Epithelial cell of prostate (primary cell): ENCODE data around the gene TNRC18.
A peak's percentile ranks its signal among the peaks of the same experiment; 100 is the strongest.

Experiments used
- DNase-seq: peaks from one replicate; pipeline ENCODE4 v3.0.0-alpha.2; 2011; ENCODE audit warnings: low read depth, low spot score
- H3K27ac ChIP-seq: fragments of 450-650 bp; 2 replicates; pipeline ENCODE4 v1.5.1; 2017; ENCODE audit warnings: mild to moderate bottlenecking

Gene TNRC18

GRCh38 chr7:5354460-5355232 is 69.0 kb downstream of the TNRC18 start:
- peak overlapping the region; percentile 30 for H3K27ac ChIP-seq
- no peak for DNase-seq

- no peak for DNase-seq
- H3K27ac ChIP-seq, result no peak overlapping the region
Measured at GRCh38 chr7:5352440-5353010, 71.1 kb downstream of the TNRC18 start.

- H3K27ac ChIP-seq, result no peak overlapping the region
- DNase-seq, result no peak
Measured at GRCh38 chr7:5351507-5352265, 71.9 kb downstream of the TNRC18 start.

- DNase-seq, result no peak
- no peak overlapping the region for H3K27ac ChIP-seq
Measured at GRCh38 chr7:5350600-5351385, 72.8 kb downstream of the TNRC18 start.

GRCh38 chr7:5350174-5350463 is 73.5 kb downstream of the TNRC18 start:
- H3K27ac ChIP-seq, result no peak overlapping the region
- DNase-seq, result no peak

GRCh38 chr7:5349437-5350173 is 74.0 kb downstream of the TNRC18 start:
- DNase-seq, result no peak

GRCh38 chr7:5349005-5349380 is 74.6 kb downstream of the TNRC18 start:
- no peak for DNase-seq
- H3K27ac ChIP-seq, result no peak overlapping the region

More at GRCh38 chr7:5349437-5350173, 74.0 kb downstream of the TNRC18 start:
- no peak overlapping the region for H3K27ac ChIP-seq

GRCh38 chr7:5348134-5349004 is 75.3 kb downstream of the TNRC18 start:
- no peak overlapping the region for H3K27ac ChIP-seq
- DNase-seq, result no peak

GRCh38 chr7:5345671-5346070 is 78.0 kb downstream of the TNRC18 start:
- DNase-seq, result no peak
- no peak overlapping the region for H3K27ac ChIP-seq

GRCh38 chr7:5345171-5345570 is 78.5 kb downstream of the TNRC18 start:
- DNase-seq, result no peak
- no peak overlapping the region for H3K27ac ChIP-seq

GRCh38 chr7:5344342-5344741 is 79.3 kb downstream of the TNRC18 start:
- no peak for DNase-seq
- no peak overlapping the region for H3K27ac ChIP-seq

GRCh38 chr7:5343884-5344283 is 79.8 kb downstream of the TNRC18 start:
- DNase-seq, result no peak
- H3K27ac ChIP-seq, result no peak overlapping the region

GRCh38 chr7:5342631-5343030 is 81.0 kb downstream of the TNRC18 start:
- no peak for DNase-seq
- H3K27ac ChIP-seq, result no peak overlapping the region

GRCh38 chr7:5339955-5340354 is 83.7 kb downstream of the TNRC18 start:
- DNase-seq, result no peak
- no peak overlapping the region for H3K27ac ChIP-seq

- no peak overlapping the region for H3K27ac ChIP-seq
- DNase-seq, result no peak
Measured at GRCh38 chr7:5337047-5337446, 86.6 kb downstream of the TNRC18 start.

GRCh38 chr7:5334671-5335070 is 89.0 kb downstream of the TNRC18 start:
- no peak overlapping the region for H3K27ac ChIP-seq
- no peak for DNase-seq

- no peak for DNase-seq
- H3K27ac ChIP-seq, result no peak overlapping the region
Measured at GRCh38 chr7:5333121-5334045, 90.3 kb downstream of the TNRC18 start.

- no peak overlapping the region for H3K27ac ChIP-seq
- DNase-seq, result no peak
Measured at GRCh38 chr7:5332579-5332978, 91.1 kb downstream of the TNRC18 start.
